Measurements from ENCODE around the gene GGCT.
"Not testable (repeated sequence)": the region's sequence is repeated elsewhere in the genome, so short reads cannot be mapped to it uniquely, and the experiment has no call there.

Gene GGCT

GRCh38 chr7:30514776-30515175 lies 10.1 kb upstream of the GGCT start:
- DNase-seq: no peak

GRCh38 chr7:30514177-30514576 lies 9.5 kb upstream of the GGCT start:
- DNase-seq: no peak

- no peak for DNase-seq
These were observed 9.1 kb upstream of the GGCT start for GRCh38 chr7:30513762-30514161.

GRCh38 chr7:30511973-30512662 lies 7.5 kb upstream of the GGCT start:
- DNase-seq: peak; percentile 46

GRCh38 chr7:30511494-30511893 lies 6.9 kb upstream of the GGCT start:
- no peak for DNase-seq

- DNase-seq: peak; percentile 66
These were observed 5.8 kb upstream of the GGCT start for GRCh38 chr7:30510124-30511075.

- not testable (repeated sequence) for DNase-seq
These were observed 4.7 kb upstream of the GGCT start for GRCh38 chr7:30509171-30509857.

- not testable (repeated sequence) for DNase-seq
These were observed 2.8 kb upstream of the GGCT start for GRCh38 chr7:30507346-30507900.

- no peak for DNase-seq
These were observed 607 bp upstream of the GGCT start for GRCh38 chr7:30505174-30505697.

GRCh38 chr7:30503274-30504212 lies 1.1 kb downstream of the GGCT start:
- DNase-seq: peak; percentile 45

GRCh38 chr7:30502470-30503251 lies 2.0 kb downstream of the GGCT start:
- no peak for DNase-seq

- no peak for DNase-seq
These were observed 3.4 kb downstream of the GGCT start for GRCh38 chr7:30501264-30501663.

GRCh38 chr7:30493228-30493627 lies 11.4 kb downstream of the GGCT start:
- peak; percentile 33 for DNase-seq

- no peak for DNase-seq
These were observed 13.2 kb downstream of the GGCT start for GRCh38 chr7:30491417-30491816.

GRCh38 chr7:30487371-30487770 lies 17.3 kb downstream of the GGCT start:
- DNase-seq: no peak

GRCh38 chr7:30485667-30486066 lies 19.0 kb downstream of the GGCT start:
- DNase-seq: no peak

GRCh38 chr7:30481416-30481815 lies 23.2 kb downstream of the GGCT start:
- not testable (repeated sequence) for DNase-seq

GRCh38 chr7:30479202-30480120 lies 25.2 kb downstream of the GGCT start:
- DNase-seq: peak; percentile 27

- DNase-seq: peak; percentile 86
These were observed 26.1 kb downstream of the GGCT start, which contains the start of gene NOD1 for GRCh38 chr7:30478349-30479201. NOD1 (minus strand) TSS chr7:30478784; CDS start chr7:30456921, 21,863 bp downstream.

Measured in NCI-H69 (cell line).